ENCODE data around the gene TRIM14. TPM values are rescaled to one million over a fixed set of nuclear protein-coding genes. Genes with fewer than 3 reads are reported as not detected.

Gene TRIM14
- total RNA-seq, 1 experiment from 2014 or later: 34.1 TPM

GRCh38 chr9:98107926-98108325, 11.1 kb downstream of the TRIM14 start:
- intact Hi-C loops (cut with micrococcal nuclease; ENCODE audit: unreplicated experiment): no loop called here
- Mint-ChIP-seq H3K4me3 (ENCODE audit: low read depth, unreplicated experiment) (no peak overlapping the region), H3K27ac (ENCODE audit: unreplicated experiment) (no peak overlapping the region), H3K27me3 (ENCODE audit: unreplicated experiment) (no peaks in the 10 kb centered on the region), H3K9me3 (ENCODE audit: low read depth, unreplicated experiment) (no peaks in the 10 kb centered on the region), H3K36me3 (ENCODE audit: insufficient read depth, unreplicated experiment) (peaks cover 6% of the 10 kb centered on the region), H3K4me1 (ENCODE audit: low read depth, unreplicated experiment) (no peaks in the 10 kb centered on the region)
- CTCF ChIA-PET: interaction anchor here (0.7 kb wide), 1 partner anchor 11 kb away, joined by 6 read pairs; no protein-coding TSS in a partner anchor
- no peak for DNase-seq
- BruUV-seq (replicated peaks): no TSS peak
- no peak for TF ChIP-seq CTCF (IDR thresholded peaks at IDR 0.05; ENCODE audit: unreplicated experiment)

DNA sequence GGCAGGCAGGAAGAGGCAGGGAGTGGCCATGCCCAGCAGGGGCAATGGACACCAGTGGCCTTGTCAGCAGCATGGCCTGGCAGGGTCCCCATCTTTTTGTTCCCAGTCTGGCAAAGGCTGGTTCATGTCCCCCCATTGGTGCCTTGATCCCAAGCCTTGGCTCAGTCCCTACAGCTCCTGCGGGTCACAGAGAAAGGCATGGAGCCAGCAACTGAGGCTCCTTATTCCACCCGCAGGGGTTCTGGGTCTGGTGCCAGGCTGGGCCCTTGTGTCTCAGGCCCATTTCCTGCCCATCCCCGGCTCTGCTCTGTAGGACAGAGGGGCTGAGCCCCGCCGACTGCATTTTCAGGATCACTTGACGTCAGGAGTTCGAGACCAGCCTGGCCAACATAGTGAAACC, 14.0 kb downstream of the TRIM14 start:
- Mint-ChIP-seq H3K27me3 (ENCODE audit: unreplicated experiment) (no peaks in the 10 kb centered on the region), H3K4me3 (ENCODE audit: low read depth, unreplicated experiment) (no peak overlapping the region), H3K27ac (ENCODE audit: unreplicated experiment) (no peak overlapping the region), H3K4me1 (ENCODE audit: low read depth, unreplicated experiment) (no peaks in the 10 kb centered on the region), H3K9me3 (ENCODE audit: low read depth, unreplicated experiment) (no peaks in the 10 kb centered on the region), H3K36me3 (ENCODE audit: insufficient read depth, unreplicated experiment) (peaks cover 6% of the 10 kb centered on the region)
- no TSS peak for BruUV-seq (replicated peaks)
- intact Hi-C loops (cut with micrococcal nuclease; ENCODE audit: unreplicated experiment): no loop called here
- TF ChIP-seq CTCF (IDR thresholded peaks at IDR 0.05; ENCODE audit: unreplicated experiment): no peak
- DNase-seq: no peak
- CTCF ChIA-PET: no interaction called here

- CTCF ChIA-PET: no interaction called here
- Mint-ChIP-seq H3K36me3 (ENCODE audit: insufficient read depth, unreplicated experiment) (peaks cover 6% of the 10 kb centered on the region), H3K9me3 (ENCODE audit: low read depth, unreplicated experiment) (no peaks in the 10 kb centered on the region), H3K27me3 (ENCODE audit: unreplicated experiment) (no peaks in the 10 kb centered on the region), H3K4me1 (ENCODE audit: low read depth, unreplicated experiment) (no peaks in the 10 kb centered on the region), H3K4me3 (ENCODE audit: low read depth, unreplicated experiment) (no peak overlapping the region), H3K27ac (ENCODE audit: unreplicated experiment) (no peak overlapping the region)
- no peak for DNase-seq
- no TSS peak for BruUV-seq (replicated peaks)
- intact Hi-C loops (cut with micrococcal nuclease; ENCODE audit: unreplicated experiment): no loop called here
- no peak for TF ChIP-seq CTCF (IDR thresholded peaks at IDR 0.05; ENCODE audit: unreplicated experiment)
These were observed 14.6 kb downstream of the TRIM14 start for GRCh38 chr9:98104445-98104881.

GRCh38 chr9:98101868-98102273, 17.2 kb downstream of the TRIM14 start:
- DNase-seq: no peak
- no peak for TF ChIP-seq CTCF (IDR thresholded peaks at IDR 0.05; ENCODE audit: unreplicated experiment)
- intact Hi-C loops (cut with micrococcal nuclease; ENCODE audit: unreplicated experiment): no loop called here
- H3K4me1 Mint-ChIP-seq (ENCODE audit: low read depth, unreplicated experiment): no peaks in the 10 kb centered on the region
- H3K27me3 Mint-ChIP-seq (ENCODE audit: unreplicated experiment): no peaks in the 10 kb centered on the region
- peaks cover 18% of the 10 kb centered on the region for H3K36me3 Mint-ChIP-seq (ENCODE audit: insufficient read depth, unreplicated experiment)
- no TSS peak for BruUV-seq (replicated peaks)
- no peak overlapping the region for H3K4me3 Mint-ChIP-seq (ENCODE audit: low read depth, unreplicated experiment)
- CTCF ChIA-PET: no interaction called here
- no peak overlapping the region for H3K27ac Mint-ChIP-seq (ENCODE audit: unreplicated experiment)
- no peaks in the 10 kb centered on the region for H3K9me3 Mint-ChIP-seq (ENCODE audit: low read depth, unreplicated experiment)
